CD4-positive, alpha-beta T cell treated with Interleukin-15 for 1 hour (primary cell): ENCODE measurements around the gene MRPL17.

Experiments used
- DNase-seq: peaks from one replicate; pipeline ENCODE4 v3.0.0-alpha.2; 2020

MRPL17 gene

GRCh38 chr11:6681949-6682348 lies 1.2 kb downstream of the MRPL17 start:
- no peak for DNase-seq

- DNase-seq = no peak
Observed at GRCh38 chr11:6681505-6681904, 1.6 kb downstream of the MRPL17 start.

GRCh38 chr11:6677018-6677417 lies 6.1 kb downstream of the MRPL17 start:
- DNase-seq = no peak

- DNase-seq = no peak
Observed at GRCh38 chr11:6674862-6675261, 8.3 kb downstream of the MRPL17 start.

- no peak for DNase-seq
Observed at GRCh38 chr11:6674219-6674597, 8.9 kb downstream of the MRPL17 start.

GRCh38 chr11:6673523-6674218 lies 9.5 kb downstream of the MRPL17 start:
- no peak for DNase-seq

GRCh38 chr11:6671991-6672390 lies 11.1 kb downstream of the MRPL17 start:
- DNase-seq = no peak

GRCh38 chr11:6670202-6670830 lies 12.8 kb downstream of the MRPL17 start:
- DNase-seq = no peak

- DNase-seq = peak; percentile 58
Observed at GRCh38 chr11:6667733-6668374, 15.3 kb downstream of the MRPL17 start.

- no peak for DNase-seq
Observed at GRCh38 chr11:6666302-6667183, 16.6 kb downstream of the MRPL17 start.

GRCh38 chr11:6664551-6664950 lies 18.6 kb downstream of the MRPL17 start:
- no peak for DNase-seq

GRCh38 chr11:6663794-6664469 lies 19.2 kb downstream of the MRPL17 start:
- no peak for DNase-seq

GRCh38 chr11:6660712-6661111 lies 22.4 kb downstream of the MRPL17 start:
- no peak for DNase-seq

- DNase-seq = no peak
Observed at GRCh38 chr11:6658647-6659046, 24.5 kb downstream of the MRPL17 start.

GRCh38 chr11:6657346-6657745 lies 25.8 kb downstream of the MRPL17 start:
- DNase-seq = no peak

GRCh38 chr11:6656936-6657335 lies 26.2 kb downstream of the MRPL17 start:
- no peak for DNase-seq

- no peak for DNase-seq
Observed at GRCh38 chr11:6656584-6656915, 26.6 kb downstream of the MRPL17 start.

- DNase-seq = no peak
Observed at GRCh38 chr11:6655790-6656583, 27.2 kb downstream of the MRPL17 start, which contains the start of gene DCHS1. Gene DCHS1, minus strand, starts transcription at chr11:6655809. Its CDS starts 14,196 bp downstream, at chr11:6641613.

GRCh38 chr11:6655020-6655789 lies 27.9 kb downstream of the MRPL17 start:
- peak; percentile 24 for DNase-seq

GRCh38 chr11:6654281-6655019 lies 28.7 kb downstream of the MRPL17 start:
- no peak for DNase-seq
